GM12873 (cell line): Measurements from ENCODE around the gene PXMP2.

Experiments used
- CTCF ChIP-seq: IDR thresholded peaks from 2 replicates; pipeline ENCODE4 v1.5.1; 2012; ENCODE audit warnings: low read depth, mild to moderate bottlenecking, moderate library complexity, low read length, control low read depth; ENCODE audit not compliant: insufficient read depth; ENCODE audit errors: missing control alignments

Gene PXMP2

GRCh38 chr12:132672116-132672515 lies 15.3 kb upstream of the PXMP2 start:
- no peak for TF ChIP-seq CTCF

- TF ChIP-seq CTCF = no peak
These were observed 14.7 kb upstream of the PXMP2 start for GRCh38 chr12:132672678-132673077.

GRCh38 chr12:132673288-132674179 lies 13.9 kb upstream of the PXMP2 start:
- no peak for TF ChIP-seq CTCF

GRCh38 chr12:132674561-132674960 lies 12.8 kb upstream of the PXMP2 start:
- TF ChIP-seq CTCF = no peak

GRCh38 chr12:132675757-132676432 lies 11.5 kb upstream of the PXMP2 start:
- TF ChIP-seq CTCF = no peak

- no peak for TF ChIP-seq CTCF
These were observed 9.9 kb upstream of the PXMP2 start for GRCh38 chr12:132677492-132677891.

GRCh38 chr12:132685400-132685799 lies 2.0 kb upstream of the PXMP2 start:
- no peak for TF ChIP-seq CTCF
